GM12878 (cell line): ENCODE measurements around the gene ADGRG2. TPM values are rescaled to one million over a fixed set of nuclear protein-coding genes. Genes with fewer than 3 reads are reported as not detected.
A peak's percentile ranks its signal among the peaks of the same experiment; 100 is the strongest.

Experiments used
- ATAC-seq: fragments of 200-7000 bp; cut with Tn5 transposase; 3 replicates; pipeline ENCODE4 v1.9.1; 2020; ENCODE audit warnings: mild to moderate bottlenecking, moderate library complexity
- BruUV-seq: library from RNA; stranded (reverse); fragments of 400-500 nt; replicated peaks from 2 replicates; lab custom pipeline; 2021; lab: Mats Ljungman, UMichigan
- CTCF ChIA-PET: fragments of 300-600 bp; sonication (Branson Sonifier 250); formaldehyde crosslinking; extraction: SDS; loops from one replicate; lab custom pipeline; 2021; ENCODE audit warnings: inconsistent platforms; lab: Yijun Ruan, JAX
- POLR2A ChIA-PET: fragments of 350-600 bp; formaldehyde crosslinking; extraction: SDS; loops from one replicate; lab custom pipeline; 2021; ENCODE audit warnings: inconsistent platforms; lab: Charles Lee
- RAD21 ChIA-PET: fragments of 300-600 bp; sonication (Branson Sonifier 250); formaldehyde crosslinking; loops from one replicate; lab custom pipeline; 2023; ENCODE audit warnings: antibody characterized with exemption; ENCODE audit not compliant: unreplicated experiment; lab: Charles Lee
- SMC1A ChIA-PET: fragments of 300-600 bp; sonication (Branson Sonifier 250); formaldehyde crosslinking; loops from one replicate; lab custom pipeline; 2023; ENCODE audit not compliant: unreplicated experiment, uncharacterized antibody; lab: Charles Lee
- DNase-seq: peaks from one replicate; pipeline ENCODE4 v3.0.0-alpha.2; 2011; ENCODE audit warnings: low read depth, low spot score
- FAIRE-seq: peaks from 3 replicates; lab custom pipeline; 2011; peaks lifted over from hg19 to GRCh38; lab: Jason Lieb, UNC
- H2AFZ ChIP-seq: 2 replicates; pipeline ENCODE4 v1.6.0; 2011; ENCODE audit warnings: low read depth, low read length, control low read depth; ENCODE audit not compliant: control insufficient read depth
- H3K27ac ChIP-seq: 2 replicates; pipeline ENCODE4 v1.5.1; 2011; ENCODE audit warnings: control low read depth; ENCODE audit not compliant: control insufficient read depth, insufficient read depth
- H3K27me3 ChIP-seq, 2 experiments: replicated peaks in 1 of 2; 2 replicates each; pipeline versions ENCODE4 v1.6.0 to v1.6.1; 2011; ENCODE audit warnings: low read length in 1 of 2; ENCODE audit not compliant: control insufficient read depth in 2 of 2, insufficient read depth in 2 of 2
- H3K36me3 ChIP-seq, 2 experiments: 2 replicates each; pipeline ENCODE4 v1.5.1; 2011; ENCODE audit warnings: low read length in 1 of 2; ENCODE audit not compliant: control insufficient read depth in 2 of 2, insufficient read depth in 2 of 2
- H3K4me1 ChIP-seq: 2 replicates; pipeline ENCODE4 v1.6.1; 2011; ENCODE audit warnings: mild to moderate bottlenecking, low read length, moderate library complexity, mixed read lengths; ENCODE audit not compliant: control insufficient read depth, insufficient read depth
- H3K4me2 ChIP-seq: 2 replicates; pipeline ENCODE4 v1.6.0; 2011; ENCODE audit warnings: control low read depth; ENCODE audit not compliant: control insufficient read depth, insufficient read depth
- H3K4me3 ChIP-seq: fragments of 200-600 bp; sonication (generic); 2 replicates; pipeline ENCODE4 v1.5.1; 2016
- H3K79me2 ChIP-seq: 2 replicates; pipeline ENCODE4 v1.6.0; 2011; ENCODE audit warnings: low read length; ENCODE audit not compliant: control insufficient read depth, insufficient read depth
- H3K9ac ChIP-seq: 2 replicates; pipeline ENCODE4 v1.8.0; 2011; ENCODE audit warnings: low read length, control low read depth, mixed read lengths; ENCODE audit not compliant: control insufficient read depth, insufficient read depth
- H3K9me3 ChIP-seq: replicated peaks from 3 replicates; pipeline ENCODE4 v1.5.1; 2011; ENCODE audit warnings: mild to moderate bottlenecking, low read length; ENCODE audit not compliant: control insufficient read depth, insufficient read depth
- H4K20me1 ChIP-seq: 2 replicates; pipeline ENCODE4 v1.6.0; 2011; ENCODE audit not compliant: control insufficient read depth, insufficient read depth
- BMI1 ChIP-seq: fragments of 450-650 bp; IDR thresholded peaks from 2 replicates; pipeline ENCODE4 v1.6.1; 2016; ENCODE audit warnings: mild to moderate bottlenecking, moderate library complexity, borderline replicate concordance
- CHD1 ChIP-seq: IDR thresholded peaks from 2 replicates; pipeline ENCODE4 v1.6.1; 2012; ENCODE audit warnings: low read depth, low read length, improper control_type of control experiment
- ELK1 ChIP-seq: IDR thresholded peaks from 2 replicates; pipeline ENCODE4 v1.6.1; 2012; ENCODE audit warnings: low read depth, low read length, improper control_type of control experiment
- GABPA ChIP-seq: IDR thresholded peaks from 2 replicates; pipeline ENCODE4 v1.6.1; 2014; ENCODE audit warnings: antibody characterized with exemption, low read depth, mild to moderate bottlenecking, inconsistent platforms
- HDAC6 ChIP-seq: fragments of 200-600 bp; sonication (generic); IDR thresholded peaks from one replicate; pipeline ENCODE4 v1.8.0; 2017; ENCODE audit warnings: antibody characterized with exemption; ENCODE audit not compliant: unreplicated experiment
- IRF4 ChIP-seq: IDR thresholded peaks from 2 replicates; pipeline ENCODE4 v1.6.1; 2011; ENCODE audit warnings: low read depth, low read length
- JUNB ChIP-seq: IDR thresholded peaks from 2 replicates; pipeline ENCODE4 v1.6.1; 2016; ENCODE audit warnings: antibody characterized with exemption, mild to moderate bottlenecking
- MEF2A ChIP-seq: IDR thresholded peaks from 2 replicates; pipeline ENCODE4 v1.6.1; 2011; ENCODE audit warnings: low read depth, mild to moderate bottlenecking, low read length, moderate library complexity; ENCODE audit not compliant: insufficient read depth
- MTA2 ChIP-seq: fragments of 450-650 bp; IDR thresholded peaks from 2 replicates; pipeline ENCODE4 v1.6.1; 2016; ENCODE audit warnings: low read depth, mild to moderate bottlenecking, moderate library complexity
- NBN ChIP-seq: fragments of 450-650 bp; IDR thresholded peaks from 2 replicates; pipeline ENCODE4 v1.6.1; 2016
- PAX5 ChIP-seq: IDR thresholded peaks from 2 replicates; pipeline ENCODE4 v1.6.1; 2011; ENCODE audit warnings: low read depth, low read length, borderline replicate concordance
- PML ChIP-seq: IDR thresholded peaks from 2 replicates; pipeline ENCODE4 v1.6.1; 2012; ENCODE audit warnings: low read length, inconsistent platforms
- POLR2AphosphoS5 ChIP-seq: IDR thresholded peaks from 2 replicates; pipeline ENCODE4 v1.6.1; 2011; ENCODE audit warnings: mild to moderate bottlenecking, low read length, inconsistent platforms
- RUNX3 ChIP-seq: IDR thresholded peaks from 2 replicates; pipeline ENCODE4 v1.6.1; 2012; ENCODE audit warnings: low read length, inconsistent platforms
- SIN3A ChIP-seq: IDR thresholded peaks from 2 replicates; pipeline ENCODE4 v1.6.1; 2012; ENCODE audit warnings: low read depth, low read length, improper control_type of control experiment
- SP1 ChIP-seq: IDR thresholded peaks from one replicate; pipeline ENCODE4 v1.6.1; 2011; ENCODE audit warnings: low read depth, low read length
- WGBS: methylation state at CpG from one replicate; pipeline ENCODE4 v1.1.6; 2016; ENCODE audit warnings: low lambda C conversion rate; ENCODE audit not compliant: insufficient replicate concordance, insufficient coverage; ENCODE audit errors: missing lambda C conversion rate; 5-methylcytosine and 5-hydroxymethylcytosine counted together
- in situ Hi-C: fragments of 300-500 bp; cut with MboI; formaldehyde crosslinking; loops from 9 replicates; pipeline ENCODE4 v1.14.3; 2018; ENCODE audit warnings: mixed read lengths
- intact Hi-C: fragments of 100-400 bp; cut with micrococcal nuclease; formaldehyde crosslinking; loops from one replicate; pipeline ENCODE4 v1.14.2; 2022; ENCODE audit not compliant: unreplicated experiment
- polyA plus RNA-seq, 11 experiments: library from polyadenylated mRNA; depleted of rRNA in 4 of 11; unstranded in 6 of 11; stranded (reverse) in 5 of 11; fragments of >200 nt; fragmentation: Nextera tagmentation in 4 of 11; fragmentation: Illumina TruSeq in 1 of 11; extraction: Ambion mirVana in 4 of 11; extraction: Trizol in 1 of 11; gene quantifications; 1 replicate in 1 of 11; 2 replicates in 10 of 11; pipeline versions ENCODE4 v1.2.1 to v1.2.3, GENCODE V29; 2011 to 2016; ENCODE audit warnings: inconsistent platforms in 2 of 11, missing spikeins in 2 of 11, low read depth in 1 of 11
- total RNA-seq, 4 experiments: library from RNA; depleted of rRNA in 3 of 4; stranded (reverse); fragments of >200 nt in 3 of 4; fragmentation: Illumina TruSeq in 1 of 4; extraction: Trizol in 1 of 4; gene quantifications; 2 replicates each; pipeline versions ENCODE4 v1.2.1 to v1.2.3, GENCODE V29; 2013 to 2021
- TF ChIP-seq, protein P1 (sequence below): IDR thresholded peaks from 2 replicates; pipeline ENCODE4 v1.6.1; 2011; ENCODE audit warnings: borderline replicate concordance, low read depth, mild to moderate bottlenecking, moderate library complexity, mixed read lengths, low read length; ENCODE audit not compliant: insufficient read depth; ENCODE audit errors: extremely low read length
- TF ChIP-seq, protein P2 (sequence below): fragments of 150-350 bp; IDR thresholded peaks from 2 replicates; pipeline ENCODE4 v1.6.1; 2016; ENCODE audit warnings: low read depth, low read length

The ADGRG2 gene
- total and polyA plus RNA-seq, 10 of the 15 experiments (the other 5 are each of a cell fraction or from before 2014, with no cell fraction given) = 0.02 to 0.29 (median 0.05) TPM; not detected in 5

DNA sequence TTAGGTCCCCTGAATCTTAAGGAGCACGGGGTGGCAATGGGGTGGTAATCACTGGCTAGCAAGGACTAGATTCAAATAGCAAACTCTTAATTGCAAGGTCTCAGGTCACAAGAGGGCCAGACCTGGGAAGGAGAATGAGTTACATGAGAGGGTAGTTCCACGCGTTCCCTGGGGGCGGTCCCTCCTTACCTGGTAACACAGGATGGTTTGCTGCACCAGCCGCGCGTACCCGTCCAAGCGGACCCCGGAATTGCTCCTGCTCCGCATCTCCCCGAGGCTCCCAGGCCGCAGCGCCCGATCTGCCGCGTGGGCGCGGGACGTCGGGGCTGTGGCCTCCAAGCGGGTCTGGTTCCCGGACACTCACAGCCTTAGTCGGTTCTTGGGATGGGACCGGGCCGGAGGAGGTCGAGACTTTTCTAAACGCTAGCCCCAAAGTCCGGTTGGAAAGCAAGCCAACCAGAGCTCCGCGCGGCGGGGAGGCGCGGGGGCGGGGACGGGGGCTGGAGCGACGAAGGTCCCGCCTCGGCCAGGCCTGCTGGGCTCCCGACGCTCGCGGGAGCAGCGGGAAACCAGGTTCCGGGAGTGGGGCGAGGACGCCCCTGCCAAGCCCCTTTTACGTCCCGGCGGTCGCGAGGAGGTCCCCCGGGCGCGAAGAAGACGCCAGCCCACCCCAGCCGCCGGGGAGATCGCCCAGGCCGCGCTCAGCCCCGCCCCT lies 138.4 kb downstream of the ADGRG2 start, which contains the start of gene PHKA2 (continued):
- TF ChIP-seq SIN3A (no peak), CHD1 (no peak), JUNB (no peak)
- TF ChIP-seq, protein P1, sequence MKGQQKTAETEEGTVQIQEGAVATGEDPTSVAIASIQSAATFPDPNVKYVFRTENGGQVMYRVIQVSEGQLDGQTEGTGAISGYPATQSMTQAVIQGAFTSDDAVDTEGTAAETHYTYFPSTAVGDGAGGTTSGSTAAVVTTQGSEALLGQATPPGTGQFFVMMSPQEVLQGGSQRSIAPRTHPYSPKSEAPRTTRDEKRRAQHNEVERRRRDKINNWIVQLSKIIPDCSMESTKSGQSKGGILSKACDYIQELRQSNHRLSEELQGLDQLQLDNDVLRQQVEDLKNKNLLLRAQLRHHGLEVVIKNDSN = no peak

DNA sequence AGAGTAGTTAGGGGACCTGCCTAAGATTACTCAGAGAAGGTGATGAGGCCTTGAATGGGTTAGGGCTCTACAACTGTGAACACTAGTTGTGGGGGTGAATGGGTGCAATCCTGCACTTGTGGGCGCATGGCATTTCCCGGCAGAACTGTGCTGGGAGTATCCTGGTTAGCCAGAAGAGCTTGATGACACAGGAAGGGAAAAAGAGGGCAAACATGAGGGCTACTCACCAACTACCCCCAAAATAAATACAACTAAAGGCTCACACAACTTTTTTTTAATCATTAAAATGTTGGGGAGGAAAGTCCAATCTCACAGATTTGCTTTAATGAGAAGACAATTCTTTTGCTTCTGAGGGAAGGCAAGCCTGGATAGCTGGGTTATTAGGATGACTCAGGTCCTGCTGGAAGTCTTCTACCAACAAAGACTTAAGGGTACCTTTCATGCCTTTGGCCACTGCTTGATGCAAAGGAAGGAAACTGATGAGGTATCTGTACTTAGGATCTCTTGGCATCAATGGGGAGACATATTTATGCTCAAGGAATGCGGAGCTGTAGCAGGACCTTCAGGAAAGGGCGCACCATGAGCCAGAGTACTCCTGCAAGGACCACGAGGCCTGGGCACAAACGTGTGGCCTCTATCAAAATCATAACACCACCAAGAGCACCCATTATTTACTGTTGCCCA lies 141.0 kb downstream of the ADGRG2 start:
- ATAC-seq = no peak
- 55% methylated on average over 6 of the region's 6 CpGs for WGBS
- Histone ChIP-seq H3K9me3 (no peaks in the 10 kb centered on the region), H3K27me3 (no peaks in the 10 kb centered on the region), H4K20me1 (no peaks in the 10 kb centered on the region), H3K36me3 (no peaks in the 10 kb centered on the region), H2AFZ (no peak overlapping the region), H3K79me2 (peaks cover 10% of the 10 kb centered on the region), H3K27ac (no peak overlapping the region), H3K9ac (no peak overlapping the region), H3K4me3 (no peak overlapping the region), H3K4me2 (0 out of 2 replicates have a peak overlapping the region, but pooled peaks have one; percentile 18), H3K4me1 (no peaks in the 10 kb centered on the region; the same call in 1 of the 2 replicates)
- DNase-seq = no peak
- no TSS peak for BruUV-seq
- ChIA-PET POLR2A (interaction anchor here (0.5 to 1.0 kb wide), 2 partner anchors 10 to 369 kb away, joined by 3 read pairs; no protein-coding TSS in a partner anchor), SMC1A (interaction anchor here (1.0 kb wide), 1 partner anchor 14 kb away, joined by 3 read pairs; no protein-coding TSS in a partner anchor), CTCF (interaction anchor here (1.0 kb wide), 1 partner anchor 353 kb away, joined by 3 read pairs; no protein-coding TSS in a partner anchor), RAD21 (interaction anchor here (0.6 kb wide), 1 partner anchor 290 kb away, joined by 3 read pairs; no protein-coding TSS in a partner anchor)
- intact Hi-C loops = loop anchor here (5.0 kb wide), 1 partner anchor 309 kb away; the partner anchor contains the start of gene RS1
- FAIRE-seq = no peak
- in situ Hi-C loops = no loop called here
- no peak for TF ChIP-seq MEF2A
- TF ChIP-seq NBN = no peak
- no peak for TF ChIP-seq HDAC6
- TF ChIP-seq, protein P2, sequence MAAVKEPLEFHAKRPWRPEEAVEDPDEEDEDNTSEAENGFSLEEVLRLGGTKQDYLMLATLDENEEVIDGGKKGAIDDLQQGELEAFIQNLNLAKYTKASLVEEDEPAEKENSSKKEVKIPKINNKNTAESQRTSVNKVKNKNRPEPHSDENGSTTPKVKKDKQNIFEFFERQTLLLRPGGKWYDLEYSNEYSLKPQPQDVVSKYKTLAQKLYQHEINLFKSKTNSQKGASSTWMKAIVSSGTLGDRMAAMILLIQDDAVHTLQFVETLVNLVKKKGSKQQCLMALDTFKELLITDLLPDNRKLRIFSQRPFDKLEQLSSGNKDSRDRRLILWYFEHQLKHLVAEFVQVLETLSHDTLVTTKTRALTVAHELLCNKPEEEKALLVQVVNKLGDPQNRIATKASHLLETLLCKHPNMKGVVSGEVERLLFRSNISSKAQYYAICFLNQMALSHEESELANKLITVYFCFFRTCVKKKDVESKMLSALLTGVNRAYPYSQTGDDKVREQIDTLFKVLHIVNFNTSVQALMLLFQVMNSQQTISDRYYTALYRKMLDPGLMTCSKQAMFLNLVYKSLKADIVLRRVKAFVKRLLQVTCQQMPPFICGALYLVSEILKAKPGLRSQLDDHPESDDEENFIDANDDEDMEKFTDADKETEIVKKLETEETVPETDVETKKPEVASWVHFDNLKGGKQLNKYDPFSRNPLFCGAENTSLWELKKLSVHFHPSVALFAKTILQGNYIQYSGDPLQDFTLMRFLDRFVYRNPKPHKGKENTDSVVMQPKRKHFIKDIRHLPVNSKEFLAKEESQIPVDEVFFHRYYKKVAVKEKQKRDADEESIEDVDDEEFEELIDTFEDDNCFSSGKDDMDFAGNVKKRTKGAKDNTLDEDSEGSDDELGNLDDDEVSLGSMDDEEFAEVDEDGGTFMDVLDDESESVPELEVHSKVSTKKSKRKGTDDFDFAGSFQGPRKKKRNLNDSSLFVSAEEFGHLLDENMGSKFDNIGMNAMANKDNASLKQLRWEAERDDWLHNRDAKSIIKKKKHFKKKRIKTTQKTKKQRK = no peak
- no peak for TF ChIP-seq PAX5
- no peak for TF ChIP-seq IRF4
- no peak for TF ChIP-seq PML
- TF ChIP-seq ELK1 = no peak
- no peak for TF ChIP-seq POLR2AphosphoS5
- no peak for TF ChIP-seq SP1
- TF ChIP-seq BMI1 = no peak
- no peak for TF ChIP-seq GABPA
- TF ChIP-seq RUNX3 = no peak
- TF ChIP-seq MTA2 = no peak
